ENCODE results near the gene UBE2J2. TPM values are rescaled to one million over a fixed set of nuclear protein-coding genes. Genes with fewer than 3 reads are reported as not detected.

UBE2J2 gene
- total RNA-seq, 3 donors from 2014 or later (not counting 1 experiment from before 2014, with no cell fraction given): 66.0 to 84.2 (median 78.1) TPM

- H3K9me3 ChIP-seq (ENCODE audit: control insufficient read depth, insufficient read depth, low read length): no peaks in the 10 kb centered on the region
- H3K27ac ChIP-seq (ENCODE audit: low read length): no peak overlapping the region
- no peak for TF ChIP-seq CTCF (IDR thresholded peaks at IDR 0.05)
- DNase-seq: no peak
- no peaks in the 10 kb centered on the region for H3K27me3 Mint-ChIP-seq (ENCODE audit: low read depth in 2 of 2)
- H3K36me3 Mint-ChIP-seq: no peaks in the 10 kb centered on the region
- H3K27ac Mint-ChIP-seq: no peak overlapping the region
- intact Hi-C loops (cut with micrococcal nuclease): no loop called here
- no peak for ATAC-seq
- peaks cover 0 to 17% of the 10 kb centered on the region in 2 donors for H3K4me1 Mint-ChIP-seq
- H3K27me3 ChIP-seq (ENCODE audit: control insufficient read depth, insufficient read depth, low read length): no peaks in the 10 kb centered on the region
- WGBS (ENCODE audit: insufficient coverage): 97% methylated on average over 37 of the region's 37 CpGs
- H3K4me1 ChIP-seq (ENCODE audit: control insufficient read depth, insufficient read depth, low read length): peaks cover 15% of the 10 kb centered on the region
- no peak overlapping the region for H3K4me3 ChIP-seq (ENCODE audit: low read length)
- no peaks in the 10 kb centered on the region for H3K9me3 Mint-ChIP-seq
- H3K4me3 Mint-ChIP-seq: no peak overlapping the region
- peaks cover 34% of the 10 kb centered on the region for H3K36me3 ChIP-seq (ENCODE audit: control insufficient read depth, insufficient read depth, low read length)
Observed at GRCh38 chr1:1313500-1314236, 40.0 kb upstream of the UBE2J2 start.

GRCh38 chr1:1312450-1313314, 39.0 kb upstream of the UBE2J2 start:
- Mint-ChIP-seq H3K4me3 (peak overlapping the region; percentile 28), H3K36me3 (no peaks in the 10 kb centered on the region), H3K9me3 (no peaks in the 10 kb centered on the region), H3K27ac (no peak overlapping the region), H3K4me1 (peaks cover 0 to 17% of the 10 kb centered on the region in 2 donors), H3K27me3 (ENCODE audit: low read depth in 2 of 2) (no peaks in the 10 kb centered on the region)
- ATAC-seq (no peak), DNase-seq (no peak)
- Histone ChIP-seq H3K9me3 (ENCODE audit: control insufficient read depth, insufficient read depth, low read length) (no peaks in the 10 kb centered on the region), H3K4me1 (ENCODE audit: control insufficient read depth, insufficient read depth, low read length) (peaks cover 15% of the 10 kb centered on the region), H3K4me3 (ENCODE audit: low read length) (no peak overlapping the region), H3K27ac (ENCODE audit: low read length) (no peak overlapping the region), H3K27me3 (ENCODE audit: control insufficient read depth, insufficient read depth, low read length) (no peaks in the 10 kb centered on the region), H3K36me3 (ENCODE audit: control insufficient read depth, insufficient read depth, low read length) (peaks cover 33% of the 10 kb centered on the region)
- intact Hi-C loops (cut with micrococcal nuclease): no loop called here
- 97% methylated on average over 49 of the region's 49 CpGs for WGBS (ENCODE audit: insufficient coverage)
- no peak for TF ChIP-seq CTCF (IDR thresholded peaks at IDR 0.05)

GRCh38 chr1:1311107-1312104, 37.8 kb upstream of the UBE2J2 start:
- Histone ChIP-seq H3K27me3 (ENCODE audit: control insufficient read depth, insufficient read depth, low read length) (no peaks in the 10 kb centered on the region), H3K36me3 (ENCODE audit: control insufficient read depth, insufficient read depth, low read length) (peaks cover 33% of the 10 kb centered on the region), H3K4me3 (ENCODE audit: low read length) (no peak overlapping the region), H3K9me3 (ENCODE audit: control insufficient read depth, insufficient read depth, low read length) (no peaks in the 10 kb centered on the region), H3K27ac (ENCODE audit: low read length) (no peak overlapping the region), H3K4me1 (ENCODE audit: control insufficient read depth, insufficient read depth, low read length) (peaks cover 24% of the 10 kb centered on the region)
- ATAC-seq (no peak), DNase-seq (no peak)
- Mint-ChIP-seq H3K27ac (no peak overlapping the region), H3K4me3 (no peak overlapping the region), H3K36me3 (no peaks in the 10 kb centered on the region), H3K9me3 (no peaks in the 10 kb centered on the region), H3K4me1 (peaks cover 6 to 27% of the 10 kb centered on the region in 2 donors), H3K27me3 (ENCODE audit: low read depth in 2 of 2) (no peaks in the 10 kb centered on the region)
- intact Hi-C loops (cut with micrococcal nuclease): no loop called here
- 95% methylated on average over 22 of the region's 22 CpGs for WGBS (ENCODE audit: insufficient coverage)
- TF ChIP-seq CTCF (IDR thresholded peaks at IDR 0.05): no peak

All from natural killer cell (primary cell).